DMS 273 treated with DMSO at 0.1 percent for 48 hours (cell line): ENCODE results near the gene CIPC.

Experiments
- DNase-seq: peaks from one replicate; lab custom pipeline; 2025; lab: John Stamatoyannopoulos, UW

The CIPC gene

DNA sequence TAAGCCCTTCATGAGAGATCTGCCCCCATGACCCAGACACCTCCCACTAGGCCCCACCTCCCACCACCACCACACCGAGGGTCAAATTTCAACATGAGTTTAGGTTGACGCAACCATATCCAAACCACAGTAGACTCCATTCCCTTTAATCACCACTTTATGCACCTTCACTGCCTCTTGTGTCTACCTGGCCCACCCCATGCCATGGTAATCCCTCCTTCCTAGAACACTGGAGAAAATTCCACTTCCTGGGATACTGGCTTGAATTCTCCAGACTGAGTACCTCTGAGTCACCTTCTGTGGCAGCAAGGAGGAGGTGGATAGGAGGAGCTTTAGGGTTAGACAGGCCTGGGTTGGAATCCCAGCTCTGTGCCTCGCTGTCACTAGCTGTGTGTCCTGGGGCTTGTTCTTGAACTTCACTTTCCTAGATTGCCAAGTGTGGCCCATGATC lies 26.1 kb upstream of the CIPC start:
- no peak for DNase-seq

DNA sequence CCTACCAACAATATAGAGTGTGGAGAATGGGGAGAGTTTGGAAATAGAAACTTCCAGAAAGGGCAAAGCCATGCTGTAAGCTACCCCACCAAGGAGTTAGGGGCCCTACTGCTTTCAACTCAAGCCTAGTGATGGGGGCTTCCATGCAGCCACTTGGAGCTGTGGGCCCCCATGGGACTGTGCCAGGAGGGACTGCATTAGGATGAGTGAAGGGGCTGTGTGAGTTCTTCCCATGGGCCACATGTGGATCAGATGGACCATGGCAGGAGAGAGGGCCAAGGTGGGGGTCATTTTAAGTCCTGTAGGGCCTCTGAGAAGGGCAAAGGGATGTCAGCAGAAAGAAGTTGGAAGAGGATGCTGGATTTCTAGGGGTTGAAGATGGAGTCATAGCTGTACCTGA lies 23.1 kb upstream of the CIPC start:
- no peak for DNase-seq

DNA sequence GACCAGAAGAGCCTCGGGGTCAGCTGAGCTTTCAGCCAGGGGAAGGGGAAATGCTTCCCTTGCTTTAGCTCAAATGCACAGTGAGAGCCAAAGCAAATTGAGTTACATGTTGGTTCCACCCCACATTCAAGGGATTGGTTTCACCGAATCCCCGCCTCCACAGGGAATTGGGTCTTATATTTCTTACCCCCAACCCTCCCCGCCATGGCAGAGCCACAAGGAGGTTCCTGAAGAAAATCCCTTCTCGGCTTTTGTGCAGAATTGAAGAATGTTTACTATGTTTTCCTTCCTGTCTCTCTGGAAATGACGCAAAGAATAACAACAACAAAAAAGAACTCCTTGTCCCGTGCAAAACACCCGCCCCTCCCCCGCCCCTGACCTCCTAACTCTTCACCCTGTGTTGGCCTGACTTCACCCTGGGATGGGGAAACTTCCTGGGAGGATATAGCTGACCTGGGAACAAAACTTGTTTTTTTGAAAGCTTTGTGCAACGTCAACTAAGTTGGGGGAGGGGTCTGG lies 21.9 kb upstream of the CIPC start:
- DNase-seq: no peak

DNA sequence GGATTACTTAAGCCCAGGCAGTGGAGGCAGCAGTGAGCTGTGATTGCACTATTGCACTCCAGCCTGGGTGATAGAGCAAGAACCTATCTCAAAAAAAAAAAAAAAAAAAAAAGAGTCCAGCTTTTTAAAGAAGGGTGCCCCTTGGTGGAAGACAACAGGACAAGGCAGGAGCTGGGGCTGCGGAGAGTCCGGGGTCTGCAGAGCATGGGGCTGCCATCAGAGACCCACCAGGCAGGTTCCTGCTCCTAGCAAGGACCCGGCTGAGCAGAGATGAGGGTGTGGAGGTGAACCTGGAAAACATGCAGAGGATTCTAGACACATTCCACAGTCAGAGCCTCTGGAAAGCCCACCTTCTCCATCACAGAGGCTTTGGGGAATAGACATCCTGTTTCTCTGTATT lies 21.0 kb upstream of the CIPC start:
- DNase-seq: no peak

DNA sequence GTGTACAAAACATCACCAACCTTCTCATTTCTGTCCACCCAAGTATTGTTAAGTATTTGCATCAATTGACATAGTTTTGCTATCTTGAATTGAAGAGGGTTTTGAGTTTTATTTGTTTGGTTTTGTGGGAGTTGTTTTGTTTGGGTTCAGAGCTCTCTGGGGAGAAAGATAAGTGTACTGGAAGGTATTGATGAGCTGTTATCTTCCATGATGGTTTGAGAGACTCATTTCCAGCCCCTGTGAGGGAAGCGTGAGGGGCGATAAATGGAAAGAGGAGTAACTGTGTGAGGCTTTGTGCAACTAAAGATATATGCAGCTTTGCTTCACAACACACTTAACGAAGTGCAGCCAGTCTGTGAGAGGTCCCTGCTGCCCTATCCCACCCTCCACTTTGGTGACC lies 15.7 kb upstream of the CIPC start:
- DNase-seq: no peak

DNA sequence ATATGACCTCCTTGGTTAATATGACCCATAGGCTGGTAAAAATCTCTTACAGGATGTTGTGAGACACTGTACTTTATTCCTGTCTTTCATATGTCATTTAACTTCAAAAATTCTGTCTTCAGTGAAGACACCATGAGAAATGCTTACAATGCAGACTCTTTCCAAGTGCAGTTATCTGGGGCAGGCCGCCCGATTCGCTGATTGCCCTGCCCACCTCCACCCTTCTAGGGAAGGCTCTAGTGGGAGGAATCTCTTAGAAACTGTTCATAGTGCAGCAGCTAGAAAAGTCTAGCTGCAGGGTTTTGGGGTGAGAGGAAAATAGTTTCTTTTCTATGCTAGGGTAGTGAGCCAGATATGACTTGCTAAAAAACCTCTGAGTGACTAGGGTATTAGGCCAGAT lies 15.0 kb upstream of the CIPC start:
- no peak for DNase-seq

DNA sequence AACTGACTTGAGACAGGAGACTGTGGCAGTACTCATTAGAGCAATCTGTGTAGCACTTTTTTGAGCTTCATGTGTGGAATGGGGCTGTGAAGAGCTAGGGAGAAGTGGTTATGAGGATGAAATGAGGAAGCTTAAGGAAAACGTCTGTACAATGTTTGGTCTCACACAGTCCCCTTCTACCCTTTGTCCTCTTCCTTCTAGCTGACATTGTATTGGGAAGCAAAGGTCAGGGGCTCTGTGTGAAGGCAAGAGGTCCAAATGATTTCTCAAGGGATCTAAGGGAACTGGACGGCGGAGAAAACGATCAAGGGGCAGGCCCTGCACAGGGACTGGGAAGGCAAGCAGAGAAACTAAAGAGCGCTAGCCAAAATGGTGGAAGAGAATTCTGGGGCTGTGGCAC lies 13.1 kb upstream of the CIPC start:
- DNase-seq: no peak

DNA sequence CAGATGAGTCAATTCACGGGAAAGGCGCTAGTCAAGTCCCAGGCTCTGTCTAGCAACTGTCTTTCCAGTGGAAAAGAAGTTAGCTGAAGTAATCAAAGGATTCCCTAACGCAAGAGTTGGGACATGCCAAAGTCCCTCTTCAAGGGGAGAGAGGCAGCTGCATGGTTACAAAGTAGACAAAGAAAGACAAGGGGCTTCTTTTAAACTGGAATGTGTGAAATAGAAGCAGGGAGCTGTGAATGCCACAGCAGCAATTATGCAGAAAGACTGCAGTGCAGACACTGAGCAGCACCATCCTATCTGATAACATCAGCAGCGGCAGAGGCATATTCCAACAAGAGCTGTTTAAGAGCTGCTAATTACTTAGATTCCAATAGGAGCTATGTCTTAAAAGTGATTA lies 12.5 kb upstream of the CIPC start:
- no peak for DNase-seq

DNA sequence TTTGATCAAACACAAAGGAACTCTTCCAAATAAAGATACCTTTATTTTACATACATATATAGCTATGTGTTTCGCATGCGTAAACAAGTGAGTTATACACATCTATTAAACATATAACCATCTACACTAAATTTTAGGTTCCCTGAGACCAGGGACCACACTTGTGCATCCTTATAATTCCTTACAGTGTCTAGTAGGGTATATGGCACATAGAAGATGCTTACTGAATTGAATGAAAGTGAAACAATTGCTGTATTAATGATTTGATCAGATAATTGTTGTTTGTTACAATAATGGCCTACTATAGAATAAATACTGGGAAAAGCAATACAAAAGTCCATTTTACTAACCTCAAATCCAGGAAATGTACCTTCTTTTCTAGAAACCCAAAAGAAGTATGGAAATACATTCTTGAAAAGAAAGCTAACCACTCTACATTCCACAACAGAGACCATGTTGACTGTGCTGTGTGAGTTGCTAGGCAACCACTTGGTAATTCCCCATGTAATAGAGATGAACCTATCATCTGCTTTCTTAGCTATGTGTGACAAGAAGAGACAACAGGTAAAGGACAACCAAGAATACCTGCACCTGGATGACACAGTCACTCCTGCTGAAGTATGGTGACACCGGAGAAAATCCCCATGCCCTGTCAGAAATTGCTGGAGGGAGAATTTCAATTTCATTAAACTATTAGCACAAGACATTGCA lies 11.9 kb upstream of the CIPC start:
- no peak for DNase-seq

DNA sequence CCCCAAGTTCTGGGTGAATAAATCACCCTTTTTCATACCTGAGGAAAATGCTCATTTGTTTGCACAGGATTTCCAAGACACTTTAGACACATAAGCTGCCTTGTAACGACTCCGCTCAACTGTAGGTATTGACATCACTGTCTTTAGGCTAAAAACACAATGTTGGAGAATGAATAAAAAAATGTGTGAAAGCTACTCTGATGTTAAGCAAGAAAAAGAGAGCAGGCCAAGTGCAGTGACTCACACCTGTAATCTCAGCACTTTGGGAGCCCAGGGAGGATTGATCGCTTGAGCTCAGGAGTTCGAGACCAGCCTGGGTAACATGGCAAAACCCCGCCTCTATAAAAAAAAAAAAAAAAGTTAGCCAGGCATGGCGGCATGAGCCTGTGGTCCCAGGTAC lies 11.1 kb upstream of the CIPC start:
- no peak for DNase-seq

DNA sequence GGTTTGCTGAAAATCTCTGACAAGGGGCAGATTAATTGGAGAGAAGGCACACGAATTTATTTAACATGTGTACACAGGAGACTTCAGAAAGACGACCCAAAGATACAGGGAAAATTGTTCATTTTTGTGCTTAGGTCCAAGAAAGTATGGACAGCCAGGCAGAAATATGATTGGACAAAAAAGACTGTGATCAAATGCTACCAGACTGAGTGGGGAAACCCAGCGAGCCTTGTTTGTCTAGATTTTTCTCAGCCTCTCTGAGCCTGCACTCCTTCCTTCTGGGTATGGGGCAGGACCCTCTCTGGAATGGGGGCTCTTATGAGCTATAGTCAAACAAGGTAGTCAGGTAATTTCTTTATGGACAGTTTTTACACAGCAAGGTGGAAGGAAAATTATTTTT lies 10.4 kb upstream of the CIPC start:
- no peak for DNase-seq

DNA sequence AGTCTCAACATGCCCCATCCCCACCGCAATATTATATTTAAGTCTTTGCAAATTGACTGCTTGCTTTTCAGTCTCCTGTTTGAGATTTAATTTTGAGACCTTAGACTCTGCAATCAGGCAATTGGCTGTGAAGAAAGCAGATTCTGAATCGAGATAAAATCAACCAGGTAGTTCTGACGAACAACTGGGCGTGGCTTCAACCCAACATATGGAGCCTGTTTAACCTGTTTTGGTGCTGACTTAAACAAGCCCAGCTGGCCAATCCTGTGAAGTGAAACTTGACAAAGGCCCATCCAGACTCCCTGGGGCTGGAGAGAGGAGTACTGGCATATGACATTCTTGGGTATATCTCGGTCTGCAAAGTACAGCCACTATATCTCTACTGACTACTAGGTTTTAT lies 9.8 kb upstream of the CIPC start:
- DNase-seq: peak; percentile 64

DNA sequence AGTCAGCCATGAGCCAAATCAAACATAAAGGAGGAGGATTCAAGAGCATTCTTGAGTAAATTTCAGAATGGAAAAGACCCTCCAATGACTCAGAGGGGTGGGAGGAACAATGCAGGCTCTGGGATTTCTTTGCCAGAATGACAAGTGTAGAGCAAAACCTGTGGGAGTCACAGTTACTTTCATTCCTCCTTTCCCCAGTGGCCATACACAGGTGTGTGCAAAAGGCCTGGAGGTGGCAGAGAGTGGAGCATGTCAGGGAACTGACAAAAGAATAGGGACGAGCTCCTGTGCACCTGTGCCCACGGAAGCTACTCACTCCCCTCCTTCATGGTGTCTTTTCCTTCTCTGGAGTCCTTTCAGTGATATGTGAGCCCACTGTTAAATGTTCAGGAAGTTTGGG lies 9.4 kb upstream of the CIPC start:
- no peak for DNase-seq

DNA sequence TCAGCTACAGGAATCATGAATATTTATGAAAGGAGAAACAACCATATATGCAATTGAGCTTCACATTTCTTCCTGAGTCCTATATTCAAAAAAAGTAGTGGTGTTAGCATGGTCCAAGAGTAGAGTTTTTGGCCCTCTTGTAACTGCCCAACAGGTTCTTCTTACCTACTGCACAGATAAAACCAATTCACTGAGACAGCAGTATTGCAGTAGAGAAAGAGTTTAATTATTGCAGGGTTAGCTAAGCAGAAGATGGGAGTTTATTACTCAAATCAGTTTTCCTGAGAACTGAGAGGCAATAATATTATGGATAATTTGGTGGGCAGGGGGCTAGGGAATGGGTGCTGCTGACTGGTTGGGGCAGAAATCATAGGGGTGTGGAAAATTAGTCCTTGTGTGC lies 6.5 kb upstream of the CIPC start:
- no peak for DNase-seq

DNA sequence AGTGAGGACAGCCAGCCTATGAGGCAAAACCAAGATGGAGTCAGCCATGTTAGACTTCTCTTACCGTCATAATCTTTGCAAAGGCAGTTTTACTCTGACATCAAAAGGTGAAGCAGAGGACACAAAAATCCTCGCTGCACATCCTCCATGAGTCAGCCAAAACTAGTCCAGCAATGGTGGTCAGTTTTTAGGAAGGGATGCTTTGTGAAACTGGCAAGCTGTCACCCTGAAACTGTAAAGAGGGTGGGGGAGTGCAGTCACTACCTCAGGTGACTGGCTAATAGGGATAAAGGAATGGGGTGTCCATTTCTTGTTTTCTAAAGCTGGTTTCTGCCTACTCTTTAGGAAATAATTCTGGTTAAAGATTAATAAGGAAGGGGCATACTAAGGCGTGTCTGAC lies 5.4 kb upstream of the CIPC start:
- DNase-seq: no peak

DNA sequence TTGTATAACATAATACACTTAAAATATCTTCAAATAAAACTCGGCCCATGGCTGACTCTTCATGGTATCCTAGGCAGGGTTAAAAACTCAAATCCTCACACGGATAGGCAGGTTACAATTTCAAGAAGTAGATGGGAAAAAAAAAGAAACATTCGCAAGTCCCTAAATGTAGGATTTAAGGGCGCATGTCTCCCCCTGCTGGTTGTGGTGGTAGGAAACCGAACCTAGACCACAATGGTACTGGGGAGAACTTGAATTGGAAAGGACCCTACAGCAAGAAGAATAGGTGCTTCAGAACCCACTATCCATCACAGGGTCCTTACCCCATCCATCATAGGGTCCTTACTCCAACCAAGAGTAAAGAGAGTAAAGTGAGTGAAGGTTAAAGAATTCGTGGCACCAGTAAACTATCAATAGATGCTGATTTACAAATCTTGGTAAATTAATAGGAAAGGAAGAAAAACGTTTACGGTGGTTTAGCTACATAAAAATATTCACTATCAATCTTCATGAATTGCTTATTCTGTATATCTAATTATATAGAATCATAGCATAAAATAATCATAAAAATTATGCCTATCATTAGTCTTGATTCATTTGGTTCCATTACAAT lies 3.3 kb upstream of the CIPC start:
- DNase-seq: peak; percentile 36

DNA sequence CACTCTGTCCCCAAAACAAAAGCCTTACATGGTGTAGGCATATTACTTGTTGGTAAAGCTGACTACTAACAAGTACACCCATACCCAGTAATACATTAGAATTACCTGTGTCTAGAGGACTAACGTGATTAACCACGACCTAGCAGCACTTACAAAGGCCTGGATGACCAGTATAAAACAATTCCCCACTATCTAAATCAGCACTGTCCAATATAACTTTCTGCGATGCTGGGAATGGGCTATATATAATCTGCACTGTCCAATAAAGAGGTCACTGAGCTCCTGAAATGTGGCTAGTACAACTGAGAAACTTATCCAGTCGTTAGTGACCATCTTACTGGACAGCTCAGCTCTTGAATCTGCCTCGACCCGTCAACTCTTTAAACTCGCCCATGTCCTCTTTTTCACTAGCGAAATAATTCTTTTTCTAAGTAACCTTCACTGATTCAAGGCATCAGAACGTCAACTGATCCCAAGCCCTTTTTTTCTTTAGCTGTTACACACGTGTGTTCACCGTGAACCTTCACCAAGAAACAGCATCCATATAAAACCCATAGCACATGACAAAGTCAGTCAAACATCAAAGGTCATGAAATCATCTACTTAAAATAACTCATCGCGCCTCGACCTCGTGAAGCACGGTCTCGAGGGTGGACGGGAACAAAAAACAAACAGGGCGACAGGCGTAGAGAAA lies 905 bp upstream of the CIPC start:
- no peak for DNase-seq

DNA sequence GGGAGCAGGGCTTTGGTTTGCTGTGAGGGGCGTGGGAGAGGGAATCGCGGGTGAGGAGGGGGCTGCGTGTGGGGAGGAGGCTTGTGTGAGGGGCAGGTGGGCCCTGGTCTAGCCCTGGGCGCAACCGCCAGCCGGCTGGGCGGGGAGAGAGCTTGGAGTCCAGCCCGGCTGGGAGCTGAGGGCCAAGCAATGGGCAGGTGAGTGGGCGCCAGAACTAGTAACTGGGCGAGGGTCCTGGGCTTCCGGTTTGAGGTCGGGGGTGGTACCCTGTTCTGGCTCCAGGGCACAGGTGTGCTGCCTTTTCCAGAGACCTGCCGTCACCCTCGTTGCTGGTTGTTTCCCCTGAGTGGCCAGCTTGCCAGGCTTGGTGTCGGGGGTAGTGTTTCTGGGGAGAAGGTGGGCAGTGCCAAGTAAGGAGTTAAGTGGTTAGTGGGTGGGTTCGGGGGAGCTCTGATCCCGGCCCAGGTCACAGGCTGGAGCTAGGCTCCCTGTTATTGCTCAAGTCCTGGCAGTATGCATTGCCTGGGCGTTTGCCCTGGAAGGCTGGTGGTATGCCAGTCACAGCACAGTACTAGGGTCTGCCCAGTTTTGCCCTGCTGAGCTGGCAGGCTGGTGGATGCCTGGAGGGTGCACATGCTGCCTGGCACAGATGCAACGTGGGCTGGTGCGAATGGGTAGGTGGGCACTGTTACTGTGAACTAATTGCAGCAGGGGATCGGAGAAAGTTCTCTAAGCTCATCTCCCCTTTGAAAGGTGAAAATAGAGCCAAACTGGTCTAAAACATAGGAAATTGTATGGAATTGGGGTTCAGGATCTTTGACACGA lies 683 bp downstream of the CIPC start:
- no peak for DNase-seq

DNA sequence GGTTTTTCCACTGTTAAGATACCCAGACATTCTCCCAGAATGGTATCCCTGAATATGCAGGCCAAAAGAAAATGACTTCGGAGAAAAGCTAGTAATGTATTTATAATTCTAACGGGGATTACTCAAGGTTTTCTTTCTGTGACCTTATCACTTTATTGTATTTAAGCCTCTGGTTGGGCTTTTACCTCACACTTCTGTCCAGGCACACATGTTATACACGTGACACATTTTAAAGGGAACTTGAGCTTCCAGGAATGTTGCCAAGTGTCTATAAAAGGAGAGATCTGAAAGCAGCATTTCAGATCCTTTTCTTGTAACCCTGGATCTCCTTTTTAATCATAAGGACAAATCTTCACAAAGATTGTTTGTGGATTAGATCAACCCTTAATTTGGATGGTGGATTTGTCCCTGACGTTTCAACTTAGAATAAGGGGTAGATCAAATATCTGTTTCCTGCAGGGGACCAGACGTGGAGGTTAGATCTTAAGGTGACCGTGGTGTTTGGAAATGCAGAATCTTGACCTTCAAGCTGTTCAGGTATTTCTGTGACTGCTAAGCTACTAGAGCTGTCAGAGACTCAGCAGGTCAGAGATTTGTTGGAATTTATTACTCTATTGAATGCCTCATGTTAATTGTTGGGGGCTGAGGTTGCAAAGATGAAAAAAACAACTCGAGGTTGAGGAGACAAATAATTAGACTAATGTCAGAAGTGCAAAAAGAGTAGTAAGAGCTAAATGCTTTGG lies 1.5 kb downstream of the CIPC start:
- DNase-seq: peak; percentile 45

DNA sequence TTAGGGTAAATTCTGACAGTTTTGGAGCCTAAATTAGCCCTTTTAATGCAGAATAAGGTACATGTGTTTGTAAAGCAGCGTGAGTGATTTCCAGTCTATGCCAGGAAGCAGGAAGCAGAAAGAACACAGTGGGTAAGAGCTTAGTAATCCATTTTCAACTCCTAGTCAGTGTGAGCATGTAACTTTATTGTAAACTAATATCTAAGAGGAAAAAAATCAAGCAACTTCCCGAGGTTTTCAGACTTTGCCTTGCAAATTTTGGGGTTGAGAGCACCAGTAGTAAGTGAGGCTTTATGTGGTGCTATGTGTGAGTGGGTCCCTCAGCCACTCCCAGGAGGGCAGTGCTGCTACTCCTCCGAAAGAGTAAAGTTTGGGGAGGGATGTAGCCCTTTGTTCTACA lies 2.9 kb downstream of the CIPC start:
- DNase-seq: no peak

DNA sequence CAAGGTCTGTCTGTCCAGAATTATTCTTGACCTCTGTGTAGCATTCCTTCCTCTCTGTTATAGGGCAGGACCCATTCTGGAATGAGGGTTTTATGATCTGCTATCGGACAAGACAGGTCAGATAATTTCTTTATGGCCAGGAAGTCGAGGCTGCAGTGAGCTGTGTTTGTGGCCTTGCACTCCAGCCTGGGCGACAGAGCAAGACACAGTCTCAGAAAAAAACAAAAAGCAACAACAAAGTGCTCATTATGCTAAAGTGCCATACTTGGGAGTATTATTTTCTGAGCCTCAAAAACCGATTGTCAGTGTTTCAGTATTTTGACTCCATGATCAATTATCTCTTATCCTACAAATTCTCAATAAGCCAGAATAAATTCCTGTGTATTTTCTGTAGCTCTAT lies 4.1 kb downstream of the CIPC start:
- DNase-seq: no peak

DNA sequence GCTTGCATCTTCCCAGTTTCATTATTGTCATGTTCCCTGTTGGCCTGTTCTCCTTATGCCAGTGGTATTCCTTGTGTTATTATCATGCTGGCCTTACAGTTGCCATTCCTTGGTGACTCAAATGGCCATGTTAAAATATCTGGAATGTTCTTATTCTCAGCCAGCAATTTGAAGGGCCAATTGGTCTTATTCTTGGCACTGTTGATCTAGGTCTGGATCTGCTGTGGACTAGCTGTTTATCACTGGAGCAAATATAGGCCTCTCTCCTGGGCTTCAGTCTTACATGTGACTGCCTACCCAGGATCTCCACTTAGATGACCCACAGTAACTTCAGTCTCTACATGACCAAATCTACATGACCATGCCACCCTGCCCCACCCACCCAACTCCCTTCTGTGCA lies 5.4 kb downstream of the CIPC start:
- DNase-seq: no peak
